Tibial nerve (tissue), 4 donors: ENCODE data around the gene FCSK. TPM values are rescaled to one million over a fixed set of nuclear protein-coding genes. Genes with fewer than 3 reads are reported as not detected.

ENCODE experiments used
- DNase-seq, 2 donors: peaks; one replicate each; pipeline ENCODE4 v3.0.0-alpha.2; 2019; ENCODE audit warnings: low spot score in 2 of 2
- H3K27ac ChIP-seq, 4 donors: fragments of 200-600 bp; sonication (generic) in 3 of 4; one replicate each; pipeline ENCODE4 v1.5.1; 2017 to 2019; ENCODE audit warnings: mild to moderate bottlenecking in 1 of 4
- H3K27me3 ChIP-seq, 2 donors: fragments of 200-600 bp; sonication (generic) in 1 of 2; one replicate each; pipeline versions ENCODE4 v1.5.1 to v1.6.0; 2017 to 2019
- H3K36me3 ChIP-seq, 3 donors: fragments of 200-600 bp; sonication (generic); one replicate each; pipeline ENCODE4 v1.5.1; 2018 to 2019
- H3K4me1 ChIP-seq, 4 donors: fragments of 200-600 bp; sonication (generic) in 3 of 4; one replicate each; pipeline ENCODE4 v1.5.1; 2017 to 2019
- H3K4me3 ChIP-seq, 4 donors: fragments of 200-600 bp; sonication (generic) in 3 of 4; one replicate each; pipeline ENCODE4 v1.5.1; 2017 to 2019; ENCODE audit warnings: mild to moderate bottlenecking in 1 of 4, moderate library complexity in 1 of 4
- H3K9me3 ChIP-seq, 4 donors: fragments of 200-600 bp; sonication (generic) in 3 of 4; one replicate each; pipeline ENCODE4 v1.5.1; 2017 to 2019
- EP300 ChIP-seq, 2 donors: sonication (generic); formaldehyde crosslinking; IDR thresholded peaks; one replicate each; pipeline ENCODE4 v1.6.1; 2017; ENCODE audit warnings: antibody characterized with exemption in 2 of 2, mild to moderate bottlenecking in 1 of 2
- POLR2A ChIP-seq, 2 donors: fragments of 450-650 bp; IDR thresholded peaks; one replicate each; pipeline ENCODE4 v1.6.1; 2017; ENCODE audit warnings: antibody characterized with exemption in 2 of 2, mild to moderate bottlenecking in 2 of 2, moderate library complexity in 2 of 2
- WGBS, 2 donors: methylation state at CpG; one replicate each; pipeline ENCODE4 v1.1.5; 2018; 5-methylcytosine and 5-hydroxymethylcytosine counted together
- total RNA-seq, 4 donors: library from RNA; depleted of rRNA; stranded (reverse); fragments of >200 nt; gene quantifications; one replicate each; pipeline ENCODE4 v1.1.0, GENCODE V29; 2016
- TF ChIP-seq, protein P1 (sequence below), 5 experiments: fragments of 200-600 bp in 3 of 5; fragments of 450-650 bp in 2 of 5; sonication (generic) in 3 of 5; IDR thresholded peaks; one replicate each; pipeline ENCODE4 v1.5.1; 2016 to 2019; ENCODE audit warnings: antibody characterized with exemption in 5 of 5, mild to moderate bottlenecking in 3 of 5, moderate library complexity in 2 of 5

FCSK gene
- total RNA-seq, 4 donors from 2014 or later: 21.3 to 53.1 (median 37.9) TPM

DNA sequence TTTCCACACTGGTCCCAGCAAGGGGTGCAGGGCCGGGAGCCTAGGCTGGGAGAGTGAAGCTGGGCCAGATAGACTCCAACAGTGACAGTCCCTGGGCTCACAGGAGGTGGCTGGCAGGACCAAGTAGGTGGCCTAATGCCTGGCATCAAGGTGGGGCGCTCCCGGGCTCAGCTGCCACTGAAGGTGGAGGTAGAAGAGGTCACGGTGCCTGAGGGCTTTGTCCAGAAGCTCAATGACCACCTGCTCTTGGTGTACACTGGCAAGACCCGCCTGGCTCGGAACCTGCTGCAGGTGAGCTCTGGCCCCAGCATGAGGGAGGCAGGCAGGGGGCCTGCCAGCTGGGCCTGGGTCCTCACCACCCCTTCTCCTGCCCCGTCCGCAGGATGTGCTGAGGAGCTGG is 23.8 kb downstream of the FCSK start:
- H3K4me3 ChIP-seq: no peak overlapping the region
- H3K4me1 ChIP-seq: peaks cover 0 to 3% (median 0%) of the 10 kb centered on the region in 4 donors
- TF ChIP-seq, protein P1, sequence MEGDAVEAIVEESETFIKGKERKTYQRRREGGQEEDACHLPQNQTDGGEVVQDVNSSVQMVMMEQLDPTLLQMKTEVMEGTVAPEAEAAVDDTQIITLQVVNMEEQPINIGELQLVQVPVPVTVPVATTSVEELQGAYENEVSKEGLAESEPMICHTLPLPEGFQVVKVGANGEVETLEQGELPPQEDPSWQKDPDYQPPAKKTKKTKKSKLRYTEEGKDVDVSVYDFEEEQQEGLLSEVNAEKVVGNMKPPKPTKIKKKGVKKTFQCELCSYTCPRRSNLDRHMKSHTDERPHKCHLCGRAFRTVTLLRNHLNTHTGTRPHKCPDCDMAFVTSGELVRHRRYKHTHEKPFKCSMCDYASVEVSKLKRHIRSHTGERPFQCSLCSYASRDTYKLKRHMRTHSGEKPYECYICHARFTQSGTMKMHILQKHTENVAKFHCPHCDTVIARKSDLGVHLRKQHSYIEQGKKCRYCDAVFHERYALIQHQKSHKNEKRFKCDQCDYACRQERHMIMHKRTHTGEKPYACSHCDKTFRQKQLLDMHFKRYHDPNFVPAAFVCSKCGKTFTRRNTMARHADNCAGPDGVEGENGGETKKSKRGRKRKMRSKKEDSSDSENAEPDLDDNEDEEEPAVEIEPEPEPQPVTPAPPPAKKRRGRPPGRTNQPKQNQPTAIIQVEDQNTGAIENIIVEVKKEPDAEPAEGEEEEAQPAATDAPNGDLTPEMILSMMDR (IDR thresholded peaks at IDR 0.05): no peak
- TF ChIP-seq EP300 (IDR thresholded peaks at IDR 0.05) (no peak), POLR2A (IDR thresholded peaks at IDR 0.05) (no peak)
- no peaks in the 10 kb centered on the region for H3K9me3 ChIP-seq
- H3K27me3 ChIP-seq: no peaks in the 10 kb centered on the region
- no peak overlapping the region for H3K27ac ChIP-seq
- 83 to 93% methylated on average over 6 of the region's 8 CpGs for WGBS, 2 donors
- peaks cover 0 to 95% (median 0%) of the 10 kb centered on the region in 3 donors for H3K36me3 ChIP-seq
- no peak for DNase-seq

DNA sequence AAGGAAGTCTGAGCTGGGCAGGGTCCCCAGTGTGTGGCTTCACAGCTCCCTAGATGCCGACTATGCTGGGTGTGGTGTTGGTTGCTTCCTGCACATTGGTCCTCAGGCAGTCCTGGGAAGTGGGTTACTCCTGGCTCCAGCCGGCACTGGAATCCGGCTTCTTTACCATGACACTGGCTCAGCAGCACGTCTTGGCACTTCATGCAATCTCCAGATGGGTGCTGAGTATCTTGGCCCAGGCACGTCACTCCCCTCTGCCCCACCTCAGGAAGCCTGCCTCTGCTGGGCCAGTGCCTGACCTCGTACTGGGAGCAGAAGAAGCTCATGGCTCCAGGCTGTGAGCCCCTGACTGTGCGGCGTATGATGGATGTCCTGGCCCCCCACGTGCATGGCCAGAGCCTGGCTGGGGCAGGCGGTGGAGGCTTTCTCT is 24.5 kb downstream of the FCSK start:
- H3K9me3 ChIP-seq: no peaks in the 10 kb centered on the region
- peaks cover 0 to 3% (median 0%) of the 10 kb centered on the region in 4 donors for H3K4me1 ChIP-seq
- TF ChIP-seq, protein P1 (IDR thresholded peaks at IDR 0.05): no peak
- TF ChIP-seq POLR2A (IDR thresholded peaks at IDR 0.05): no peak
- no peak for TF ChIP-seq EP300 (IDR thresholded peaks at IDR 0.05)
- H3K4me3 ChIP-seq: no peak overlapping the region
- DNase-seq: no peak
- peaks cover 0 to 95% (median 0%) of the 10 kb centered on the region in 3 donors for H3K36me3 ChIP-seq
- no peak overlapping the region for H3K27ac ChIP-seq
- no peaks in the 10 kb centered on the region for H3K27me3 ChIP-seq
- 66% methylated on average over 9 of the region's 10 CpGs for WGBS, 2 donors

DNA sequence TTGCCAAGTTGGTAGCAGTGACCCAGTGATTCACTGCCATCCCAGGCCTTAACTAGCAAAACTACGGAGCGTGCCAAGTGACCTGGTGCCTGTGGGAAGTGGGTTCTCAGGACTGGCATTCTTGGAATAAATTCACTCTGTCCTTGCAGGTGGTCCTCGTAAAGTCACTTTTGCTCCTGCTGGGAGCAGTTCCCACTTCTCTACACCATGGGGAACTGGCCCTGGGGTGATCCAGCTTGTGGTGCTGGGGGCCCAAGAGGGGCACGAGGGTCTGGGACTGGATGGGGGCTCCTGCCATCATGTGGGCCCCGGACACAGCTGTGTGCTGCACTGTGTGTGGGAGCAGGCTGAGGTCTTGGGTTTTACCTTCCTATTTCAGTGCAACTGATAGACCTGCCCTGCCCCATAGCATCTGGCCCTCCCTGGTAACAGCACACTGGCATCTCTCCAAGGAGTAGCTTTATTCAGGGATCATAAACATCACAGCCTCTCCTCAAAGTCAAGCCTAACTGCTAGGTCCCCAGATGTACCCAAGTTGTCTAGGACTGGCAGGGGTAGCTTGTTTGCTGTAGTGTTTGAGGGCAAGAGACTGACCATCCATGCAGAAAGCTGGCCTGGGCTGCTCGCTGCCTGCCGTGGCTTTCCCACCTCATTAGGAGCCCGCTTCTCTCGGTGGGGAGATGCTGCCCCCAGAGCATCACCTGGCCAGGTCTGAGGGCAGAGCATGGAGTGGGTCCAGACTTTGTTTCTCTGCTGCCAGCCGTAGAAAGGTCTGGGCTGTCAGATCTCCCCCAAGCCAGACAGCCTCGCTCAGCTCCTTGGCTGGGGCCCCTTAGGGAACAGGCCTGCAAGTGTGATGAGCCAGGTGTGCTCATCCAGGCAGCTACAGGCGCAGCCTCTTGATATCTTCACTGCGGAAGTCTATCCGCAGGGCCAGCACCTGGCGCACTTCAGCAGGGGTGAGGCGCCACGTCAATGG is 26.0 kb downstream of the FCSK start:
- no peak overlapping the region for H3K27ac ChIP-seq
- peaks cover 0 to 95% (median 0%) of the 10 kb centered on the region in 3 donors for H3K36me3 ChIP-seq

DNA sequence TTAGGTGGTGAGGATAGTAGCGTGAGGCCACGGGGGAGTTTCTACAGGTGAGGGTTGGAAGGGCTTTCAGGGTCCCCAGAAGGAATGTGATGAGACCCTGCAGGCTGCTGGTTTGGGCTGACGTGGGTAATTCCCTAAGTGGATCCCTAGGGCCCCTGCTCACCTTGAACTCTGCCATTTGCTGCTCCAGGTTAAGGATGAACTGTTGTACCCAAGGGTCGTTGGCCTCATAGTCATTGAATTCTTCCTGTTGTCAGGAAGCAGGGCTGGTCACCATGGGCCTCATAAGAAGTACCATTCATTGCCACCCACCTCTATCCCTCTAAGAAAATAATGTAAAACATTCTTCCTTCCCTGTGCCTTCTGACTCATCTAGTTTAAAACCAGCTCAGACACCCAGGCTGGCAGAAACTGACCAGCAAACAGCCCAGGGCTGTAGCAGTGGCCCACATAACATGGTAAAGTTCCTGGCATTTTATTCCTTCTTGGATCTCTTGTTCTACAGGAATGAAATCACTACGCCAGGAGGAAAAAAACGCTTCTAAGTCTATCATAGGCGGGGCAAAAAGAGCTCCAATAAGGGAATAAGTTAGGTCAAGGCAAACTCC is 27.6 kb downstream of the FCSK start:
- TF ChIP-seq POLR2A (IDR thresholded peaks at IDR 0.05) (no peak), EP300 (IDR thresholded peaks at IDR 0.05) (no peak)
- TF ChIP-seq, protein P1 (IDR thresholded peaks at IDR 0.05): no peak
- peaks cover 0 to 95% (median 0%) of the 10 kb centered on the region in 3 donors for H3K36me3 ChIP-seq
- peaks cover 0 to 3% (median 0%) of the 10 kb centered on the region in 4 donors for H3K4me1 ChIP-seq
- H3K27me3 ChIP-seq: no peaks in the 10 kb centered on the region
- H3K27ac ChIP-seq: no peak overlapping the region
- H3K9me3 ChIP-seq: no peaks in the 10 kb centered on the region
- 80 to 81% methylated on average over 7 of the region's 7 CpGs for WGBS, 2 donors
- no peak for DNase-seq
- H3K4me3 ChIP-seq: no peak overlapping the region

More for the DNA sequence above, 26.0 kb downstream of the FCSK start:
- no peak overlapping the region for H3K4me3 ChIP-seq
- H3K9me3 ChIP-seq: no peaks in the 10 kb centered on the region
- peaks cover 0 to 3% (median 0%) of the 10 kb centered on the region in 4 donors for H3K4me1 ChIP-seq
- WGBS, 2 donors: 85 to 87% methylated on average over 8 to 17 of the region's 17 CpGs
- no peak for DNase-seq
- TF ChIP-seq POLR2A (IDR thresholded peaks at IDR 0.05): no peak
- TF ChIP-seq EP300 (IDR thresholded peaks at IDR 0.05): no peak
- TF ChIP-seq, protein P1 (IDR thresholded peaks at IDR 0.05): no peak
- H3K27me3 ChIP-seq: no peaks in the 10 kb centered on the region
